Central memory CD8-positive, alpha-beta T cell (primary cell): ENCODE results near the gene PCGF1.

ENCODE experiments used
- ATAC-seq: fragments of 150-1000 bp; cut with Tn5 transposase; replicated peaks from 2 replicates; pipeline ENCODE4 v1.10.0; 2022; ENCODE audit warnings: mild to moderate bottlenecking, moderate FRiP score, moderate number of reproducible peaks; ENCODE audit not compliant: poor library complexity, severe bottlenecking; ENCODE audit errors: extremely low read depth
- DNase-seq, 2 donors: peaks; one replicate each; pipeline ENCODE4 v3.0.0; 2021; ENCODE audit warnings: low spot score in 2 of 2
- H3K27ac Mint-ChIP-seq: one replicate; pipeline ENCODE4 v1.8.0; 2022; ENCODE audit warnings: low read depth, mild to moderate bottlenecking, moderate library complexity, mixed read lengths
- H3K27me3 Mint-ChIP-seq: one replicate; pipeline ENCODE4 v1.8.0; 2022; ENCODE audit warnings: mixed read lengths
- H3K36me3 Mint-ChIP-seq: one replicate; pipeline ENCODE4 v1.8.0; 2022; ENCODE audit warnings: mild to moderate bottlenecking, moderate library complexity, mixed read lengths; ENCODE audit not compliant: insufficient read depth
- H3K4me1 Mint-ChIP-seq: one replicate; pipeline ENCODE4 v1.8.0; 2022; ENCODE audit warnings: mixed read lengths
- H3K4me3 Mint-ChIP-seq: one replicate; pipeline ENCODE4 v1.8.0; 2022; ENCODE audit warnings: mild to moderate bottlenecking, moderate library complexity, mixed read lengths
- H3K9me3 Mint-ChIP-seq: one replicate; pipeline ENCODE4 v1.8.0; 2022; ENCODE audit warnings: mixed read lengths

PCGF1 gene

DNA sequence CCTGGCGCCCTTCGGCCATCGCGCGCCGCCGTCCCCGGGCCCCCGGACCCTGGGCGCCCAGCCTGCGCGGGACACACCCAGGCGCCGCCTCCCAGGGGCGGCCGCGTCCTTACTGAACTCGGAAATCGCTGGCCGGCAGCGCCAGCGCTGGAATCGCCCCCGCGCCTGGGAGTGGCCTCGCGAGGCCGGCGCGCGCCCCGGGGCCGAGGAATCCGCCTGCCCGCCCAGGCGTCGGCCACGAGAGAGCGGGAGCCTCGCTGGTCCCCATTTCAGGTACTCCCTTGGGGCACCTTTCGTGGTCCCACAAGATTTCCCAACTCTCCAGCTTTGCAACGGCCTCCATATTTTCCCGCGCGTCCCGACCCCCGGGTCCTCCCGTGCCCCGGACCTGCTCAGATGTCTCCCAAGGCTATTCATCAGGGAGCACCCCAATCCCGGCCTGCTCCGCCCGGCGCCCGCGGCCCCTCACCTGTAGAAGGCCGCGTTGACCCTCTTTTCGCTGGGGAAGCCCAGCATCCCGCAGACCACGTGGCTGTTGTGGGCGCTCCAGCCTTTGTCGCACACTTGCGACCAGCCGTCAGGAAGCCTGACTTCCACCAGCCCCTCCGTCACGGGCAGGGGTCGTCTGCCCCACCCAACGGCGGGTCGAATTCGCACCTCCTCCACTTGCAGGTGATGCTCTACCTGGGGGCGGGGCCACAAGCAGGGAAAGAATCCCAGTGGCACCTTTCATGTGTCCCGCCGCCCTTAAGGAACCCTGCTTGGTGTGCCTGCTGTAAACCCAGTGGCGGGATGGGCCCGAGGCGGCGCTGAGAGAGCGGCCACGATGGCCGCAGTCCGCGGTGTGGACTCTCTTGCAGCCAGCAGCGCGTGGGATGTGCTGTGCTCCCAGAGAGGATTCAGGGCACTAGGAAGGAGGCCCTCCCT is 41.7 kb upstream of the PCGF1 start:
- H3K4me1 Mint-ChIP-seq = peaks cover 5% of the 10 kb centered on the region
- H3K27me3 Mint-ChIP-seq = peaks cover 47% of the 10 kb centered on the region
- no peak overlapping the region for H3K27ac Mint-ChIP-seq
- ATAC-seq (no peak), DNase-seq (no peak)
- H3K4me3 Mint-ChIP-seq = peak overlapping the region; percentile 21
- peaks cover 9% of the 10 kb centered on the region for H3K36me3 Mint-ChIP-seq
- no peaks in the 10 kb centered on the region for H3K9me3 Mint-ChIP-seq

DNA sequence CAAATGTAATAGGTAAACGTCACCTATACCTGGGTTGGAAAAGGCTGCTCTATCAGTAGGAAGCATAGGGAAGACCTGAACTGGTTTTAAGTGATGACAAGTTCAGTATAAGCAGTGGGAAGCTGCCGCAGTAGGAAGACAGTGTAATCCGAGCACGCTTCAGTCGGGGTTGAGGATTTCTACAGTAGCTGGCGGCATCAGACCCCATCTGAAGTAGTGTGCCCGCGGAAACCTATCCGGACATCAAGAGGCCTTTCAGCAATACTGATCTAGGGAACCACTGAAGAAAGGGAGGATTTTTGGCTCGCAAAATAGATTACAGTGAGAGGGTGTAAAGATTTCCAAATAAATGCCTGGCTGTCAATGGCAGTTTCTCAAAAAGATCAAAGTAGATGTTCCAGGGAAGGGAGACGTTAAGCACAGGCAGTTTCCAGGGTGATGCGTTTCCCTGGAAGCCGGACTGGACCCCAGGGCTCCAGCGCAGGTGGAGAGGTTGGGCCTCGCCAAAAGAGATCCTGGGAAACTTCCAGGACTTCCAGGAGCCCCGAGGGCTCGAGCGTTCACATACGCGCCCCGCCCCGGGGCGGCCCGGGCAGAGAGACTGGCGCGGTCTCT is 40.9 kb upstream of the PCGF1 start:
- H3K4me3 Mint-ChIP-seq = peak overlapping the region; percentile 40
- no peak overlapping the region for H3K27ac Mint-ChIP-seq
- H3K27me3 Mint-ChIP-seq = peaks cover 48% of the 10 kb centered on the region

DNA sequence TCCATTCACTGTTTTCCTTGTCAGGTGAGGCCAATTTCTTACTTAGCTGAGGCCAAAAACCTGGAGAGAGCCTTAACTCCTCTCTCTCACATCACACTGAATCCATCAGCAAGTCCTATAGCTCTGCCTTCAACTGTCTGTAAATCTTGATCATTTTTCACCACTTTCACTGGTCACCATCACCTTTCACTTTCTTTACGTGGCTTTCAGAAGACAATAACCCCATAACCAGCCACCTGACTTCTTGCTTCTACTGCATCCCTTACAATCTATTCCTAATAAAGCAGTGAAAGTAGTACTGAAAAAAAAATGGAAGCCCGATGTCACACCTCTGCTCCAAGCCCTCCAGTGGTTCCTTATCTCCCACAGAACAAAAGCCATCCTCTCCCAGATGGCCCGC is 38.5 kb upstream of the PCGF1 start:
- no peaks in the 10 kb centered on the region for H3K4me1 Mint-ChIP-seq
- H3K9me3 Mint-ChIP-seq = no peaks in the 10 kb centered on the region
- no peak for ATAC-seq
- DNase-seq = no peak
- H3K27ac Mint-ChIP-seq = no peak overlapping the region
- no peaks in the 10 kb centered on the region for H3K36me3 Mint-ChIP-seq
- no peak overlapping the region for H3K4me3 Mint-ChIP-seq
- peaks cover 55% of the 10 kb centered on the region for H3K27me3 Mint-ChIP-seq

More for the DNA sequence above, 40.9 kb upstream of the PCGF1 start:
- peaks cover under 1% of the 10 kb centered on the region for H3K4me1 Mint-ChIP-seq
- ATAC-seq (no peak), DNase-seq (no peak)
- H3K9me3 Mint-ChIP-seq = no peaks in the 10 kb centered on the region
- H3K36me3 Mint-ChIP-seq = peaks cover 3% of the 10 kb centered on the region

DNA sequence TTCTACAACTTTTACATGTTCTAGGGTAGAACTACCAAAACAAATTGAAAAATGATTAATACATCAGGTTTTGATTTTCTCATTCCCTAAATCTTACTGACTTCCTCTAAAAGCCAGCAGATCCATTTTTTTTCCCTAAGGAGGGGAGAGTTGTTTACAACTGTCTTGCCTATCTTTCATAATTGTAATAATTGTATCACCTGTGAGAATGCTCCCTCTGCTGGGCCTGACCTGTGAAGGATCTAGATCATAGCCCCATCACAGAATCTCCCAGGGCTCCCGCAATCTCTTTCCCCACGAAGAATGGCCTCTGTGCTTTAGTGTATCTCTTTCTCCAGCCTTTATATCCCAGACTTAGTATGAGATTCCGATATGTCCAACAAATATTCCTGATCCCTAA is 37.1 kb upstream of the PCGF1 start:
- H3K4me1 Mint-ChIP-seq = no peaks in the 10 kb centered on the region
- ATAC-seq (no peak), DNase-seq (no peak)
- no peak overlapping the region for H3K4me3 Mint-ChIP-seq
- H3K27me3 Mint-ChIP-seq = peaks cover 45% of the 10 kb centered on the region
- no peaks in the 10 kb centered on the region for H3K9me3 Mint-ChIP-seq
- H3K27ac Mint-ChIP-seq = no peak overlapping the region
- H3K36me3 Mint-ChIP-seq = no peaks in the 10 kb centered on the region

DNA sequence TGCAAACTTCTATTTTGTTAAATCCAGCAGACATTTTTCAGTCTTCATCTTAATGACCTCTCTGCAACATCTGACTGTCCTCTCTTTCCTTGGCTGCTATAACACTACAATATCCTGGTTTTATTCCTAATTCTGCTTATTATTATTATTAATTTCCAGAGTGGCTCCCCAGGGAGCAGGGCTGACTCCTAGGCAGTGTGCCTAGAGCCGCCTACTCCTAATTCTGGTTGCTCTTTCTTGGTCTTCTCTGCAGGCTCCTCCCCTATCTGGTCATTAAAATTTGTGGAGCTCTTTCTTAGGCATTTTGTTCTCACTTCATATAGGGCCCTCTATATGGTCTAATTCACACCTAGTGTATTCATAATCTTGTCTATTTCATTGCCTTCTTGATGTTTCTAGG is 35.5 kb upstream of the PCGF1 start:
- Mint-ChIP-seq H3K36me3 (no peaks in the 10 kb centered on the region), H3K4me1 (no peaks in the 10 kb centered on the region), H3K27me3 (peaks cover 50% of the 10 kb centered on the region), H3K27ac (no peak overlapping the region), H3K4me3 (no peak overlapping the region), H3K9me3 (no peaks in the 10 kb centered on the region)
- no peak for DNase-seq
- ATAC-seq = no peak

DNA sequence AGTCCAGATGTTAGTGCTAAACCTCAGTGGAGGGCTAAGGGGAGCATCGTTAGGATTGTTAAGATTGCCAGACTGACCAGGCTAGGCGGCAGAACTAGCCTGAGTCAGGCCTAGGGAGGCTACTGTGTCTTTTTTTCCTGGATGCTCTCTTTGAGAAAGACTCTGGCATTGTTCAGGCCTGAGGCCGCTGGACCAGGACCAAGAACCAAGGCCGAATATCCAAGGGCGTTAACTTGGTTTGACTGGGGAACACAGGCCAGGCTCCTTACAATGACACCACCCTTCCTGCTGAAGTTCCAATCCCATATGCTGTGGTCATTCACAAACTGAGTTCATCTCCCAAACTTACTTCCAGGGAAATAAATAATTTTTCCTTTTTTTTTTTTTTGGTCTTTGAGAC is 32.8 kb upstream of the PCGF1 start:
- ATAC-seq = no peak
- peaks cover 49% of the 10 kb centered on the region for H3K27me3 Mint-ChIP-seq

DNA sequence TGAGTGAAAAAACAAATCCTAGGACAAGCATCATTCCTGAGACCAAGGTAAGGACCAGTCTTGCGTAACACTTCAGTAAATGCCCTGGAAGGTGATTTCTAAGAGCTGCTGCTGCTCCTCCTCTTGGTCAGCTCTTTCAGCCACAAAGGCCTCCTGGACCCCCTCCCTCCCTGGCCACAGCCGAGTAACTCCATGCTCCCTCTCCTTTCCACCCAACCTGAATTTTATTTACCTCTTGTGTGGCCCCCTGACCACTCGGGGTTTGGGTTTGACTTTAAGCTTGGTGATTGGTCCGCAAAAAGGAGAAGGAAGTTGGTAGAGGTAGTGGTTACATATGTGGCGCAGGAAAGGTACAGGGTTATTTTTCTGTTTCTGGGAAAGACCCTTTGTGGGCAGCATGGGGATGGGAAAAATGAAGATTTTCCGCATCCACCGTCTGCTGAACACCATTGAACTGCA is 31.4 kb upstream of the PCGF1 start:
- peaks cover 49% of the 10 kb centered on the region for H3K27me3 Mint-ChIP-seq
- no peaks in the 10 kb centered on the region for H3K9me3 Mint-ChIP-seq
- no peak overlapping the region for H3K27ac Mint-ChIP-seq
- ATAC-seq = no peak
- no peak for DNase-seq
- H3K4me1 Mint-ChIP-seq = no peaks in the 10 kb centered on the region
- H3K4me3 Mint-ChIP-seq = no peak overlapping the region
- peaks cover 1% of the 10 kb centered on the region for H3K36me3 Mint-ChIP-seq

More for the DNA sequence above, 32.8 kb upstream of the PCGF1 start:
- Mint-ChIP-seq H3K27ac (no peak overlapping the region), H3K36me3 (peaks cover 1% of the 10 kb centered on the region), H3K9me3 (no peaks in the 10 kb centered on the region), H3K4me3 (no peak overlapping the region), H3K4me1 (no peaks in the 10 kb centered on the region)
- DNase-seq = no peak

DNA sequence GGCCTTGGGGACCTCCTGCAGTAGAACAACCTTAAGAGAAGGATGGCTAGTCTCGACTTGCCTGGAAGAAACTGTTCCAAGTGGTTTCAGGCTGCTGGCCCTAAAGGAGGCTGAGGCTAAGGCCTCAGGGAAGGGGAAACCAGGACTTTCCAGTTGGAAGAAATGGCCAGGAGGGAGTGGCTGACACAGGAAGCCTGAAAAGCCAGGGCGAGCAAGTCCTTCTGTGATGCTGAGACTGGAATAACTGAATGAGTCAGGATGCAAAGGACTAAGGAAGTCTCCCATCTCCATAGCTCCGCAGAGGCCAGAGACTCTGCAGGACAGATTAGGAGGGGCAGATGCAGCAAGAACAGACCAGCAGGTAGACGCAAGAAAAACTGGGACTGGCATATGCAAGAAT is 29.6 kb upstream of the PCGF1 start:
- DNase-seq = no peak
- no peaks in the 10 kb centered on the region for H3K9me3 Mint-ChIP-seq
- no peak overlapping the region for H3K4me3 Mint-ChIP-seq
- peaks cover 5% of the 10 kb centered on the region for H3K4me1 Mint-ChIP-seq
- no peak for ATAC-seq
- H3K27ac Mint-ChIP-seq = no peak overlapping the region
- peaks cover 35% of the 10 kb centered on the region for H3K27me3 Mint-ChIP-seq
- H3K36me3 Mint-ChIP-seq = peaks cover 3% of the 10 kb centered on the region

DNA sequence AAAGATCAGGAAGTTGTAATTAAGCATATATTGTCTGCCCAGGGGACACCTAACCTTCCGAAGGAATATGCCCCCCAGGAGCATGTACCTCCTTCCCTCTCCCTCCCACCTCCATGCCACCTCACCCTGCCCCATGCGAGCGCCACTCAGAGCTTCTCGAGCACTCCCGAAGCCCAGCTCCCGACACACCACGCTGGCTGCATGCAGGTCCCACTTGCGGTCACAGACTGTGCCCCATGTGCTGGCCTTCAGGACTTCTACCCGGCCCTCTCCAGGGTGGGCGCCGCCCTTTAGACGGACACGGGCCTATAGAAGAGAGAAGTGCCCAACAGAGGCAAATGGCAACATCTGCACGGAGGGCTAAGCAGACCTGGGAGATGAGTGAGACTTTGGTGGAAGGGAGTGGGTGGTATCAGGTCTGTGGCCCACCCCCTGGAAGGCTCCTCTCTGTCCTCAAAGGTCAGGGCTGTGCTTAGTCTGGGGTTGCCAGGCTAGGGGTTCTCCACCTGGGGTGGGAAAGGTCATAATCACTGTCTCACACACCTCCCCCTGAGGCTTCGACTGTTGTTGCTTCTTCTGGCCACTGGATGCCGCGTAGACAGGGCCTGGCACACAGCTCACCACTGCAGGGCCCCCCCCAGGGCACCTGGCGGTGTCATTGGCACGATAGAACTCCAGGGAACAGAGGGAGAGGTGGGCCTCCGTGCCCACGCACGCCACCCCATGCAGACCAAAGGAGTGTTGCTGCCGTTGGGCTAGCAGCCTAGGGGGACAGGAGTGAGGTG is 28.9 kb upstream of the PCGF1 start:
- Mint-ChIP-seq H3K36me3 (peaks cover 3% of the 10 kb centered on the region), H3K9me3 (no peaks in the 10 kb centered on the region), H3K27ac (no peak overlapping the region), H3K4me3 (no peak overlapping the region), H3K27me3 (peaks cover 32% of the 10 kb centered on the region), H3K4me1 (peaks cover 13% of the 10 kb centered on the region)
- ATAC-seq (no peak), DNase-seq (no peak)

DNA sequence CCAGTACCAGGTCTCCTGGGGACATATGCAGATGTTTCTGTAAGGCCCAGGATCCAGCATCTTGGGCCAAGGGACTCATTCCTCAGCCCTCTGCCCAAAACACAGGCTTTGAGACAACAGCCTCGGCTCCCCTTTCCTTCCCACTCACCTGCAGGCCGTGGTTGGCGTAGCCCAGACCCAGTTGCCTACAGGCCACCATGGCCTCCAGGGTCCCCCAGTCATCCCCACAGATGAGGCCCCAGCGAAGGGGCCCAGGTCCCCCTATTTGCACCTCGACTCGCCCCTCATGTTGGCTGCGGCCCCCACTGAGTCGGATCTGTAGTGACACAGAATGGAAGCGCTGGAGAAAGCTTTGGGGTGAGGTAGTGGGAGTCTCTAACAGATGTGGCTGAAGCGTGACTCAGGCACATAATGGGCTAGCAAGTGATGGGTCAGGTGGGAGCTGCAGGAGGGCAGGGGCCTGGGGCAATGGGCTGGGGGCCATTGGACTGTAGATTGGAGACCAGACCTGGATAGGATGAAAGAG is 28.0 kb upstream of the PCGF1 start:
- H3K9me3 Mint-ChIP-seq = no peaks in the 10 kb centered on the region
- ATAC-seq (no peak), DNase-seq (no peak)
- H3K4me1 Mint-ChIP-seq = peaks cover 22% of the 10 kb centered on the region
- peaks cover 3% of the 10 kb centered on the region for H3K36me3 Mint-ChIP-seq
- H3K27me3 Mint-ChIP-seq = peaks cover 32% of the 10 kb centered on the region
- no peak overlapping the region for H3K27ac Mint-ChIP-seq
- H3K4me3 Mint-ChIP-seq = no peak overlapping the region

DNA sequence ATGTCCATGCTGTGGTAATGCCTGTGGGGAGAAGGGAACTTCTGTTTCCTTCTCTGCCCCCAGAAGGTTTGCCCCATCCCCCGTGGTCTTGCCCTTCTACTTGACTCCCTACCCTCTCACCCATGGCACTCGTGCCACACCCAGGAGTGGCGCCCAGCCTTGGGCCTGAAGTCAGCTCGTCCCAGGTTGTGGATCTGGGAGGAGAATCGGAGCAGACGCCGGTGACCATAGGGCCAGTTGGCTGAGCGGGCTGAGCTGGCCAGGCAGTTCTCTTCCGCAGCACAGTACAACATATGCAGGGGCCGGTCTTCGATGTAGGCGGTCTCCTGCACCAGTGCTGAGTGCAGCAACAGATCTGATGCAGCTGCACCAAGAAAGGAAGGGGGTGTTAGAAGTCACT is 26.9 kb upstream of the PCGF1 start:
- H3K27ac Mint-ChIP-seq = no peak overlapping the region
- no peaks in the 10 kb centered on the region for H3K9me3 Mint-ChIP-seq
- H3K4me1 Mint-ChIP-seq = peaks cover 24% of the 10 kb centered on the region
- DNase-seq (no peak), ATAC-seq (no peak)
- peaks cover 9% of the 10 kb centered on the region for H3K36me3 Mint-ChIP-seq
- no peak overlapping the region for H3K4me3 Mint-ChIP-seq
- peaks cover 26% of the 10 kb centered on the region for H3K27me3 Mint-ChIP-seq

DNA sequence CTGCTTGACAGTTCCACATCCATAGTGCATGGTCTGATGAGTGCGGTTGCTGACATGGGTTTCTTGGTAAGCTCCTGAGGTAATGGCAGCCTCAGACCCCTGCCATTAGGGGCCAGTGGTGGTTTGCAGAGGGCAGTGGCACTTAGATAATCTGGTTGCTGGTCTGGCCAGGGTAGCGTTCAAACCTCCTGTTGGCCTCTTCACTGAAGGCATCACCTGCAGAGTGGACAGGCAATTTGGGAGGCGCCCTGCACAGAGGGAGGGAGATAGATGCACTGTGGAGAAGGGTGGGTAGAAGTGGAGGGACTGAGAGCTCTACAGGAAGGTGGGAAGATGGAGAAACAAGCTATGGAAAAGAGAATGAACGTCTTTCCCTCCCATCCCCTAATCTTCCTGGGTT is 26.0 kb upstream of the PCGF1 start:
- H3K27ac Mint-ChIP-seq = no peak overlapping the region
- no peaks in the 10 kb centered on the region for H3K9me3 Mint-ChIP-seq
- peaks cover 16% of the 10 kb centered on the region for H3K27me3 Mint-ChIP-seq
- no peak for DNase-seq
- no peak for ATAC-seq
- H3K4me1 Mint-ChIP-seq = peaks cover 31% of the 10 kb centered on the region
- no peak overlapping the region for H3K4me3 Mint-ChIP-seq
- peaks cover 16% of the 10 kb centered on the region for H3K36me3 Mint-ChIP-seq
